ENCODE data around the gene TBC1D7. TPM values are rescaled to one million over a fixed set of nuclear protein-coding genes. Genes with fewer than 3 reads are reported as not detected.

TBC1D7 gene
- total and polyA plus RNA-seq, 2 donors from 2014 or later = 12.9 to 39.4 TPM

GRCh38 chr6:13304101-13304500 lies 24.2 kb downstream of the TBC1D7 start:
- TF ChIP-seq CTCF (IDR thresholded peaks at IDR 0.05; ENCODE audit: borderline replicate concordance, extremely low read depth, insufficient read depth) = no peak
- H3K9me3 ChIP-seq (ENCODE audit: control insufficient read depth in 2 of 3, insufficient read depth in 1 of 3, low read length in 3 of 3) = no peaks in the 10 kb centered on the region
- no peak overlapping the region for H3K4me3 ChIP-seq (ENCODE audit: low read length in 3 of 3)
- no peaks in the 10 kb centered on the region for H3K27me3 ChIP-seq (ENCODE audit: control insufficient read depth, insufficient read depth, low read length)
- H3K4me1 ChIP-seq (ENCODE audit: control insufficient read depth in 2 of 3, insufficient read depth in 2 of 3, low read depth in 1 of 3, low read length in 3 of 3) = peaks cover 0 to 61% (median 12%) of the 10 kb centered on the region in 3 donors
- intact Hi-C loops (cut with DNase I) = no loop called here
- no peak overlapping the region for H3K9ac ChIP-seq (ENCODE audit: low read length in 3 of 3)
- DNase-seq (no peak), FAIRE-seq (no peak)
- no peak overlapping the region for H3K27ac ChIP-seq (ENCODE audit: low read depth in 2 of 2, low read length in 2 of 2)
- peaks cover 3 to 8% (median 6%) of the 10 kb centered on the region in 3 donors for H3K36me3 ChIP-seq (ENCODE audit: control insufficient read depth in 2 of 3, insufficient read depth in 3 of 3, low read length in 3 of 3)

- peak overlapping the region in 1 of 2 donors; percentile 80 for H3K27ac ChIP-seq (ENCODE audit: low read depth in 2 of 2, low read length in 2 of 2)
- peaks cover 0 to 61% (median 12%) of the 10 kb centered on the region in 3 donors for H3K4me1 ChIP-seq (ENCODE audit: control insufficient read depth in 2 of 3, insufficient read depth in 2 of 3, low read depth in 1 of 3, low read length in 3 of 3)
- H3K36me3 ChIP-seq (ENCODE audit: control insufficient read depth in 2 of 3, insufficient read depth in 3 of 3, low read length in 3 of 3) = peaks cover 3 to 6% (median 5%) of the 10 kb centered on the region in 3 donors
- no peak overlapping the region for H3K9ac ChIP-seq (ENCODE audit: low read length in 3 of 3)
- intact Hi-C loops (cut with DNase I) = no loop called here
- FAIRE-seq (no peak), DNase-seq (peak in 2 of 5 donors; percentile 49 to 76)
- no peaks in the 10 kb centered on the region for H3K9me3 ChIP-seq (ENCODE audit: control insufficient read depth in 2 of 3, insufficient read depth in 1 of 3, low read length in 3 of 3)
- no peaks in the 10 kb centered on the region for H3K27me3 ChIP-seq (ENCODE audit: control insufficient read depth, insufficient read depth, low read length)
- no peak for TF ChIP-seq CTCF (IDR thresholded peaks at IDR 0.05; ENCODE audit: borderline replicate concordance, extremely low read depth, insufficient read depth)
- no peak overlapping the region for H3K4me3 ChIP-seq (ENCODE audit: low read length in 3 of 3)
These were observed 24.7 kb downstream of the TBC1D7 start for GRCh38 chr6:13303668-13304017.

GRCh38 chr6:13302751-13303667 lies 25.3 kb downstream of the TBC1D7 start:
- FAIRE-seq (no peak), DNase-seq (peak in 1 of 5 donors; percentile 36)
- Histone ChIP-seq H3K4me1 (ENCODE audit: control insufficient read depth in 2 of 3, insufficient read depth in 2 of 3, low read depth in 1 of 3, low read length in 3 of 3) (peaks cover 0 to 61% (median 9%) of the 10 kb centered on the region in 3 donors), H3K36me3 (ENCODE audit: control insufficient read depth in 2 of 3, insufficient read depth in 3 of 3, low read length in 3 of 3) (peaks cover 3 to 6% (median 3%) of the 10 kb centered on the region in 3 donors), H3K9ac (ENCODE audit: low read length in 3 of 3) (no peak overlapping the region), H3K9me3 (ENCODE audit: control insufficient read depth in 2 of 3, insufficient read depth in 1 of 3, low read length in 3 of 3) (no peaks in the 10 kb centered on the region), H3K27ac (ENCODE audit: low read depth in 2 of 2, low read length in 2 of 2) (peak overlapping the region; percentile 47 to 80), H3K27me3 (ENCODE audit: control insufficient read depth, insufficient read depth, low read length) (no peaks in the 10 kb centered on the region), H3K4me3 (ENCODE audit: low read length in 3 of 3) (no peak overlapping the region)
- intact Hi-C loops (cut with DNase I) = no loop called here
- TF ChIP-seq CTCF (IDR thresholded peaks at IDR 0.05; ENCODE audit: borderline replicate concordance, extremely low read depth, insufficient read depth) = no peak

All from kidney (tissue), 14 donors.